Ovary (tissue), 3 donors: Measurements from ENCODE around the gene CWF19L1.

Experiments
- EP300 ChIP-seq: sonication (generic); formaldehyde crosslinking; IDR thresholded peaks from one replicate; pipeline ENCODE4 v1.6.1; 2017; ENCODE audit warnings: antibody characterized with exemption
- TF ChIP-seq, protein P1 (sequence below), 3 donors: fragments of 450-650 bp in 2 of 3; fragments of 200-600 bp in 1 of 3; IDR thresholded peaks; one replicate each; pipeline versions ENCODE4 v1.5.1 to v1.8.0; 2016 to 2022; ENCODE audit warnings: antibody characterized with exemption in 3 of 3, mild to moderate bottlenecking in 1 of 3
- donor health status: DM: no; HTN: no; CAD: no.

DNA sequence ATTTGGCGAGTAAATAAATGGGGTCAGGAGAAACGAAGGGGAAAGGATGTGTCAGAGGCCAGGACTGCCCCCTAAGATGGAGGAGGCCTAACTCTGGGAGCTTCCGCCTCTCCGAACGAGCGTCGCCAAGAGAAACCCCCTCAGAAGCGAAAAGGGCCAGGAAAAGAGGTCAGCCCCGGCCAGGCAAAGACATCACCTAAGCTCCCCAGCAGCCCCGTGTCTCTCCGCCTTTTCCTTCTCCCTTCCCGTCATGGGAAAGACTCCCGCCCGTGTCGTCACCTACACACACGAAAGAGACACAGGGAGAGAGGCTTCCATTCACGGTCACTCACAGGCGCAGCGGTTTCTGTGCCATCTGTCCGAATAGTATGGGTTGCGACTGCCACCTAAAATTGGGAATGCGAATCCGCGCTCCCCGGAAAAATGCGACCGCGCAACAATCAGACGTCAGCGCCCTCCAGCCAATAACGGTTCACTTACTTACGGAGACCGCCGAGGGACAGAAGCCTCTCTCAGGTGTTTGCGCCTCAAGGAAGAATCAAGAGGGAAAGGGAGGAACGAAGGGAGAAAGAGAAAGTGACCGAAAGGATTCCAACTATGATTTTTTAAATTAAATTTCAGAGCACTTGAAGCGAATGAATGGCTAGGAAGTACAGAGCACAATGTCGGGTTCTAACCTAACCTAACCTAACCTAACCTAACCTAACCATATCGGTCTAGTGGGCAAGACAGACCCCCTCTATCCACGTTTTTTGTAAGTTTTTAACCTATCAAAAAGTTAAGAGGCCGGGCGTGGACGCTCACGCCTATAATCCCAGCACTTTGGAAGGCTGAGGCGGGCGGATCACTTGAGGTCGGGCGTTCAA lies at the start of gene CWF19L1:
- TF ChIP-seq, protein P1, sequence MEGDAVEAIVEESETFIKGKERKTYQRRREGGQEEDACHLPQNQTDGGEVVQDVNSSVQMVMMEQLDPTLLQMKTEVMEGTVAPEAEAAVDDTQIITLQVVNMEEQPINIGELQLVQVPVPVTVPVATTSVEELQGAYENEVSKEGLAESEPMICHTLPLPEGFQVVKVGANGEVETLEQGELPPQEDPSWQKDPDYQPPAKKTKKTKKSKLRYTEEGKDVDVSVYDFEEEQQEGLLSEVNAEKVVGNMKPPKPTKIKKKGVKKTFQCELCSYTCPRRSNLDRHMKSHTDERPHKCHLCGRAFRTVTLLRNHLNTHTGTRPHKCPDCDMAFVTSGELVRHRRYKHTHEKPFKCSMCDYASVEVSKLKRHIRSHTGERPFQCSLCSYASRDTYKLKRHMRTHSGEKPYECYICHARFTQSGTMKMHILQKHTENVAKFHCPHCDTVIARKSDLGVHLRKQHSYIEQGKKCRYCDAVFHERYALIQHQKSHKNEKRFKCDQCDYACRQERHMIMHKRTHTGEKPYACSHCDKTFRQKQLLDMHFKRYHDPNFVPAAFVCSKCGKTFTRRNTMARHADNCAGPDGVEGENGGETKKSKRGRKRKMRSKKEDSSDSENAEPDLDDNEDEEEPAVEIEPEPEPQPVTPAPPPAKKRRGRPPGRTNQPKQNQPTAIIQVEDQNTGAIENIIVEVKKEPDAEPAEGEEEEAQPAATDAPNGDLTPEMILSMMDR (IDR thresholded peaks at IDR 0.05), result peak in 1 of 3 donors; percentile 14
- TF ChIP-seq EP300, result no peak
